HG03565 (cell line): ENCODE measurements around the gene RABGAP1L.
"Not testable (repeated sequence)": the region's sequence is repeated elsewhere in the genome, so short reads cannot be mapped to it uniquely, and the experiment has no call there.

Source experiments
- ATAC-seq: cut with Tn5 transposase; IDR thresholded peaks from one replicate; pipeline ENCODE4 v1.9.1; 2021; ENCODE audit warnings: mild to moderate bottlenecking, moderate library complexity; ENCODE audit not compliant: unreplicated experiment

RABGAP1L gene

GRCh38 chr1:174652569-174653280 is 493.4 kb downstream of the RABGAP1L start:
- no peak for ATAC-seq

DNA sequence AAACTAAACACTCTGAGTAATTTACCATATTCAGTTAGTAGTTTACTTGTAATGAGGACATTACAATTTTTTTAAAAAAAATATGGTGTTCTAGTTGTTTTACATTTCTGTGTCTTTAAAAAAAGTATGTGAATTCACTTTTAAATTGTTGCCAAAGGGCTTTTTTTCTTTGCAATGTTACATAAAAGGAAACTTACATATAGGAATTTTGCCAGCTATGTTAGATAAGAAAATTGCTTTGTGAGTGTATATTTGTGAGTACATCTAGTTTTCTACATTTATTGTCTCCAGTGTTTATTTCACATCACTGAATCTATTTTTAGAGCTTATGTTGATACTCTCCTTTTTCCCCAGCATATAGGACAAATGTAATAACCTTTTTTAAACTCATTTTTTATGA is 495.2 kb downstream of the RABGAP1L start:
- ATAC-seq = no peak

DNA sequence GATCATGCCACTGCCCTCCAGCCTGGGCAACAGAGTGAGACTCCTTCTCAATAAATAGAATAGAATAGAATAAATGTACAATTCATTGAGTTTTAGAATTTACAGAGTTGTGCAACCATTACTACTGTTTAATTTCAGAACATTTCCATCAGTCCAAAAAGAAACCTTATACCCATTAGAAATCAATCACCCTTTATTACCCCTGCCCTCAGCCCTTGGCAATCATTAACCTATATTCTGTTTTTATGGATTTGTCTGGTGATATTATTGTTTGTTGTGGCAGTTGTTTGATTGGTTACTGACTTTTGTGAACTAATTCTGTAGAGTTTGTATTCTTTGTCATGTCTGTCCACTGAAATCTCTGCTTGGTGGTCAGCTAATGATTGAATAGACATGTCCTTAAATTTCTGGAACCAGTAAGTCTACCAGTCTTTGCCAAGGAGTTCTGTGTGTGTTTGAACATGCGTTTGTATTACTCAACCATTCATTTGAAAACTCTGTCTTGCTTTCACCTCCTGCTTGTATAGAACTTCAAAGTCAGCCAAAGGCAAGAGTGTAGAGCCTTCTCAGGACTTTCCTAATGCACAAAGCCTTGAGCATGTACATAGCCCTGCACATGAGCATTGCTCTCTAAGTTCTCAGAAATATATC is 497.2 kb downstream of the RABGAP1L start:
- no peak for ATAC-seq

DNA sequence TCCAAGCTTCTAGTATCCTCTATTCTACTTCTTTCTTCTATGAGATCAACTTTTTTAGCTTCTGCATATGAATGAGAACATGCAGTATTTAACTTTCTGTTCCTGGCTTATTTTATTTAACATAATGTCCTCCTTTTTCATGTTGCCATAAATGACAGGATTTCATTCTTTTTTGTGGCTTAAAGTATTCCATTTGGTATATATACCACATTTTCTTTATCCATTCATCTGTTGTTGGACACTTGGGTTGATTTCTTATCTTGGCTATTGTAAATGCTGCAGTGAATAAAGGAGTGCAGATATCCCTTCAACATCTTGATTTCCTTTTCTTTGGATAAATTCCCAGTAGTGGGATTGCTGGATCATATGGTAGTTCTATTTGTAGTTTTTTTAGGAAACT is 498.1 kb downstream of the RABGAP1L start:
- ATAC-seq = no peak

DNA sequence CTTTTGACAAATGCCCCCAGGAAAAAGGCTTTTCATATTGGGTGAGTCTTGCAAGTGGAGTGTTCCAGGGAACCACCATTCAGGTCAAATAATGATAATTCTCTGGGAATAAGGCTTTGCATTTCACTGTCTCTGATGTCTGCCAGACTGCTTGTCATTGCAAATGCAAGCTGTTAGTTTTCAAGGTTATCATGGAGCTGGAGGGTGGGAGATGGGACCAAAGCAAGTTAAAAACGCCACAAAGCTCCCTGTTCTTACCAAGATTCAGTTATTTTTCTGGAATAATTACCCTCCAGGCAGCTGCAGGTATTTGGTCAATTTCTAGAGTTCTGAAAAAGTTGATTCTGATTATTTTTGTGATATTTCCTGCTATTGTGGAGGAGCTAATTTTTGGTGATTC is 498.6 kb downstream of the RABGAP1L start:
- no peak for ATAC-seq

DNA sequence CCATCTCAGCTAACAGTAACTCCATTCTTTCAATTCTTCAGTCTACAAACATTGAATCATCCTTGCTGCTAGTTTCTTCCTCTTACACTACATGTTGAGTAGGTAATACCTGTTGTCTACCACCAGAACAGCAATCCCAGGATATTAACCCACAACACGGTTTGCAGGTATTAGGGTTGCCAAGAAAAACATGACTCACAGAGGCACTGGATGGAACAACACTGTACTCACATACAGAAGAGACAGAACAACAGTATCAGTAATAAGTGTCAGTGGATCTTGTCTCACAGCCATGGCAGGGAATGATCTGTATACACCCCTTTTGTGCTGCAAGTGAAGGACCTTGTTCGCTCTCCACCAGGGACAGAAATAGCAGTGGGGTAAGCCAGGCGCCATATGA is 500.5 kb downstream of the RABGAP1L start:
- ATAC-seq = no peak

DNA sequence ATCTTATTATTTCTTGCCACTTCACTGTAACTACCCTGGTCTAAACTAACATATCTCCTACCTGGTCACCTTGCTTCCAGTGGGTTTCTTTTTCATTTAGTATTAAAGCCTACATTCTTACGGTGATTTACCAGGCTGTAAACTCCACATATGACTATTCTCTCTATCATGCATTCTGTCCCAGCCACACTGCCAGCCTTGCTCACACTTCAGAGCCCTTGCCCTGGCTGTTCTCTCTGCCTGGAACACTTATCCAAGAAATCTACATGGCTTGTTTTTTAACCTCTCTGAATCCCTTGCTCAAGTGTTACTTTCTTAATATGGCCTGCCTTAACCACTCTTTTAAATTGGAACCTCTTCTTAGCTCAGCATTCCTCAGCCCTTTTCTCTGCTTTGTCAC is 501.2 kb downstream of the RABGAP1L start:
- no peak for ATAC-seq

GRCh38 chr1:174663358-174663757 is 504.0 kb downstream of the RABGAP1L start:
- ATAC-seq = no peak

DNA sequence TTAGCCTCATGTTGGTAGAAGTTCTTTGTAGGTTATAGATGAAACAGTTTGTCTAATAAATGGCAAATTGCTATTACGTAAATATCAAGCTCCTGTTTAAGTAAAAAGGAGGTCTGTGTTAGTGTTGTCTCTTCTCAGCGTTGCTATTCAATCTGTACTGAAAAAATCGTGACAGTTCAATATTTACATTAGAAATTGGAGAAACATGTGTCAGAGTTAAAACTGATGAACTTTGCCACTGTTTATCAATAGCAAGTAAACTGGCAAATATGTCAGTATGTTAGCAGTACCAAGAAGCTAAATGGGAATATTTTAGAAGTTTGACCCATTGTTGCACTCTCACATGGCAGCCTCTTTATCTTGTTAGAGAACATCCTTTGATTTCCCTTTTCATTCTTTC is 506.9 kb downstream of the RABGAP1L start:
- ATAC-seq = no peak

DNA sequence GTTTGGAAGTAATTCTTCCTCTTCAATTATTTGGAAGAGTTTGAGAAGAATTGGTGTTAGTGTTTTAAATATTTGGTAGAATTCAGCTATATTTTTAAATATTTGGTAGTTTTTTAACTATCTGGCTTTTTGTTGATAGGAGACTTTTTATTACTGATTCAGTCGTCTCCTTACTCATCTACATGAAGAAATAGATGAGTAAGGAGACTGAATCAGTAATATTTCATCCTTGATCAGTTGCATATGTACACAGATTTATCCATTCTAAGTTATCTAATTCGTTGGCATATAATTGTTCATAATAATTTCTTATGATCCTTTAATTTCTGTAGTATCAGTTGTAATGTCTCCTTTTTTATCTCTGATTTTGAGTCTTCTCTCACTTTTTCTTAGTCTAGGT is 512.5 kb downstream of the RABGAP1L start:
- ATAC-seq = no peak

DNA sequence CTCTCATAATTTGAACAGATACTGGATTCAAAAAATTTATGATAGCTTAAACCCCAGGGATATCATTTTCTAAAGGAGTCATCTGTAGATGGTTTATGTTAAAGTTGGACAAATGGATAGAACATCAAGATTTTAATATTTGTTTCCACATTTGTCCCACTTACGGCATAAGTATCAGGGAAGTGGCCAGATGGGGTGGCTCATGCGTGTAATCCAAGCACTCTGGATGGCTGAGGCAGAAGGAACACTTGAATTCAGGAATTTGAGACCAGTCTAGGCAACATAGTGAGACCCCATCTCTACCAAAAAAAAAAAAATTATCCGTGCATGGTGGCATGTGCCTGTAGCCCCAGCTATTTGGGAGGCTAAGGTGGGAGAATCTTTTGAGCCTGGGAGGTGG is 517.5 kb downstream of the RABGAP1L start:
- no peak for ATAC-seq

- no peak for ATAC-seq
Measured at GRCh38 chr1:174678657-174679056, 519.3 kb downstream of the RABGAP1L start.

DNA sequence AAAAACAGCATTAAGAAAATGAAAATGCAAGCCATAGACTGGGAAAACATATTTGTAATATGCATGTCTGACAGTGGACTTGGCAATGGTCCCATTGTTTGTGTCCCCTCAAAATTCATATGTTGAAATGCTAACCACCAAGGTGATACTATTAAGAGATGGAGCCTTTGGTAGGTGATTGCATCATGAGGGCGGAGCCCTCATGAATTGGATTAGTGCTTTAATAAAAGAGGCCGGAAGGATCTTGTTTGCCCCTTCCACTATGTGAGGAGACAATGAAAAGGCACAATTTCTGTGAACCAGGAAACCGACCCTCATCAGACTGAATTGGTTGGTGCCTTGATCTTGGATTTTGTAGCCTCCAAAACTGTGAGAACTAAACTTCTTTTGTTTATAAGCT is 520.8 kb downstream of the RABGAP1L start:
- no peak for ATAC-seq

GRCh38 chr1:174682419-174683008 is 523.2 kb downstream of the RABGAP1L start:
- no peak for ATAC-seq

GRCh38 chr1:174686213-174686612 is 526.9 kb downstream of the RABGAP1L start:
- no peak for ATAC-seq

GRCh38 chr1:174689524-174689923 is 530.2 kb downstream of the RABGAP1L start:
- ATAC-seq = no peak

DNA sequence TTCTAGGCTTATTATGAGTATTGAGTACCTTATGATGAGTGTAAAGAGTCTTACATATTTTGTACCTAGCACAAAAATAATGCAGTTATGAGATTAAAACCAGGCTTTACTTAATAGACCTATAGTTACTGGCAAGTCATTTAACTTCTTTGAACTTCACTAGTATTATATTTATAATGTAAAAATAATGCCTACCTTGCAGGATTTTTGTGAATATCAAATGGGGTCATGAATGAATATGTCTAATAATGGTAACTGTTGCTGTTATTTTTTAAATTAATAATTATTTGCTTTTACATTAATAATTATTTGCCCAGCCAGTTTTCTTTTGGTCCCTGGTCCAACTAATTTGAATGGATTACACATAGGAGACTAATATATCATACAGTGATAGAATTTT is 530.9 kb downstream of the RABGAP1L start:
- no peak for ATAC-seq

DNA sequence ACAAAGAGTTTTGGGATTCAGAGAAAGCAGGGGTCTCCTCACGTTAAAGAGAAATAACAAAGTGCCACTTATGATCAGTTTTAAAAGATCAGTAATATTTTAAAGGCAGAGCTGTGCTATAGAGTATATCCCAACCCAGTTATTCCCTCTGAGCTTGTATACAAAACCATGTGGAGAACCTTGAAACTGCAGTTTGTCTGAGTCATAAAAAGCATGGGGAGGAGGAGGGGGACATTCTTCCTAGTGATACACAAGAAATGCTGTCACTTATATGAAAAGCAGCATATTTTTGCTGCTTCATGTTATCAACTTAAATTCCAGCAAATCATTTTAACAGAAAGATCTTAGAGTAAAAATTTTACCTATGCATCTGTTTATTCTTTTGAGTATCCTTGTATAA is 533.0 kb downstream of the RABGAP1L start:
- ATAC-seq = no peak

DNA sequence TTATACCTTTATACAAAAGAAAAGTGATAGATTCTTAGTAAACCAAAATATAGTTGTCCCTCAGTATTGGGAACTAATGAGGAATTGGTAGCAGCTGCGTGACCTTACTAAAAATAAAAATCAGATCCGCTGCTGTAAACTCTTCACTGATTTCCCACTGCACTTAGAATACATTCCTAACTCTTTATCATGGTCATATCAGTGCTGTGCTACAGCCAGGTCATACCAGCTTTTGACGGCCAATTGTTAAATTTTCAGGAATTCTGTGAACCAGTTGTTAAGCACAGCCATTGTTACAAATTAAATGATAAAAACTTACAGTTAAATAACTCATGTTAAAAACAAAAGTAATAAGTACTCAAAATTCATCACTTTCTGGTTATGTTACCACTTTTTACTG is 533.8 kb downstream of the RABGAP1L start:
- no peak for ATAC-seq

DNA sequence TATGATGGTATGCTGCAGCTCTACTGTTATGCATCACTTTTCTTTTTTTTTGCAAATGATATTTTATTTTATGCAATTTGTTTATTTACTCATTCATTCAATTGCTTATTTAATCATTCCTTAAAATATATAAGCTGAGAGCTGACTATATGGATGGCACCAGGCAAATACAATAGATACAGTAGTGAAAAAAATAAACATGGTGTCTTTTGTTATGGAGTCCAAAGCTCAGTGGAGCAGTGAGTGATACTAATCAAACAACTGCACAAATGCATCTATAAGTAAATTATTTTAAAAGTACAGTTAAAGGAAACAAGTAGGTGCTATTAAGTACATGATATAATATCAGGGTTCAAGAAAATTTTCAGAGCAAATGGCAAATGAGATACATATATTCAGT is 534.2 kb downstream of the RABGAP1L start:
- ATAC-seq = not testable (repeated sequence)

DNA sequence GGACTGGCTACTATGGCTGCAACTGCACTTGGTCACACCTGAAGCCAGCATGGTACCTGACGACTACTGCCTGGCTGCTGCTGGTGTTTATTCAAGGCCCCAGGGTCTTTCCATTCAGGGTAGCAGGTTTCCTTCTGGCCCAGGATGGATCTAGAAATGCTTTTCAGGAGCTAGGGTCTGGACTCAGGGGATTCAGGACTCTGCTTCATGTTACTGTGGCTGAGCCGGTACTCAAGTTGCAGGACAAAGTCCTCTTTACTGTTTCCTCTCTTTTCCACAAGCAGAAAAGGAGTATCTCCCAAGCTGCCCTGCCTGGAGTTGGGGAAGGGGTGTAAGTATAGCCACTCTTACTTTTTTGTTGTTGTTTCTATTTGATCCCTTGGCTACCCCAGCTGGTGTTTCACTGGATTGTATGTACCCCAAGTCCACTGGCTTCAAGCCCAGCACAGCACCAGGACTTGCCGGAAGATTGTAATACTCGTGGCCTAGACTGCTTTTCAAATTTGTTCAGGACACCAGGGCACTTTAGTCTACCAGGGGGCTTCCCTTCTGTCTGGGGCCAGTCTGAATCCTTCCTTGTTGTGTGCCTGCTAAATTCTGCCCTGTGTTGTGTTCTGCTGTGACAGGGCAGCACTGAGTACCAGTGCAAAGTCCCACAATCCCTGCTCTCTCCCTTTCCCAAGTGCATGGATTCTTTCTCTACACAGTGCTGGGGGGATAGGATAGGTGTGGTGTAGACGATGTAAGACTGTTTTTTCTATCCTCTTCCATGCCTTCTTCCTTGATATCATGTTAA is 536.9 kb downstream of the RABGAP1L start:
- ATAC-seq = no peak

DNA sequence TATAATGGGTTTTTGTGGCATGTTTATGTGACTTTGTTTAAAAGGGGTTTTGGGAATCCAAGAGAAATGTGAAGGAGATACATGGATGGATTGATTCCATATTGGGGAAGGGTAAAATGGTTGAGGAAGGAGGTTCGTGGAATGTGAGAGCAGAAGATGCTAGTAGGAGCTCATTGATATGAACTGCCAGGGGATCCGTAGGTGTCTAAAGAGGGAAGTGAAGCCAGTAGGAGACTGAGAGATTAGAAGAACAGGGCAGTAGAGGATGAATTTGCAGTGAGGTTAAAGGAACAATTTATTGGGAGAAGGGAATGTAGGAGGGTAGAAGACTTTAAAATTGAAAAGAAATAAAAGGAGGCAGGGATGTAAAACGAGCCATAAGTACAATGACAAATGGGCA is 541.0 kb downstream of the RABGAP1L start:
- ATAC-seq = no peak
